Skeletal muscle satellite cell (primary cell): ENCODE data around the gene RET.

Experiments used
- H3K27me3 ChIP-seq: 2 replicates; pipeline ENCODE4 v1.7.0; 2013; ENCODE audit warnings: low read length; ENCODE audit not compliant: control insufficient read depth, insufficient read depth
- H3K36me3 ChIP-seq: 2 replicates; pipeline ENCODE4 v1.7.0; 2013; ENCODE audit warnings: mild to moderate bottlenecking, control low read depth, low read length; ENCODE audit not compliant: insufficient read depth
- H3K4me1 ChIP-seq: 2 replicates; pipeline ENCODE4 v1.7.0; 2013; ENCODE audit warnings: low read length; ENCODE audit not compliant: control insufficient read depth, insufficient read depth
- H3K4me2 ChIP-seq: 2 replicates; pipeline ENCODE4 v1.7.0; 2013; ENCODE audit warnings: mild to moderate bottlenecking, low read length
- H3K4me3 ChIP-seq: 2 replicates; pipeline ENCODE4 v1.7.0; 2013; ENCODE audit warnings: low read length
- H3K9ac ChIP-seq: 2 replicates; pipeline ENCODE4 v1.7.0; 2013; ENCODE audit warnings: mild to moderate bottlenecking, low read depth, low read length, moderate library complexity
- H3K9me3 ChIP-seq: replicated peaks from 2 replicates; pipeline ENCODE4 v1.7.0; 2013; ENCODE audit warnings: mild to moderate bottlenecking, control low read depth, low read length

The RET gene

GRCh38 chr10:43128331-43128730 is 51.5 kb downstream of the RET start:
- no peak overlapping the region for H3K4me2 ChIP-seq
- no peak overlapping the region for H3K9ac ChIP-seq
- peaks cover 18% of the 10 kb centered on the region for H3K4me1 ChIP-seq
- H3K36me3 ChIP-seq, result no peaks in the 10 kb centered on the region
- H3K9me3 ChIP-seq, result no peaks in the 10 kb centered on the region
- no peak overlapping the region for H3K4me3 ChIP-seq
- peaks cover 13% of the 10 kb centered on the region for H3K27me3 ChIP-seq

DNA sequence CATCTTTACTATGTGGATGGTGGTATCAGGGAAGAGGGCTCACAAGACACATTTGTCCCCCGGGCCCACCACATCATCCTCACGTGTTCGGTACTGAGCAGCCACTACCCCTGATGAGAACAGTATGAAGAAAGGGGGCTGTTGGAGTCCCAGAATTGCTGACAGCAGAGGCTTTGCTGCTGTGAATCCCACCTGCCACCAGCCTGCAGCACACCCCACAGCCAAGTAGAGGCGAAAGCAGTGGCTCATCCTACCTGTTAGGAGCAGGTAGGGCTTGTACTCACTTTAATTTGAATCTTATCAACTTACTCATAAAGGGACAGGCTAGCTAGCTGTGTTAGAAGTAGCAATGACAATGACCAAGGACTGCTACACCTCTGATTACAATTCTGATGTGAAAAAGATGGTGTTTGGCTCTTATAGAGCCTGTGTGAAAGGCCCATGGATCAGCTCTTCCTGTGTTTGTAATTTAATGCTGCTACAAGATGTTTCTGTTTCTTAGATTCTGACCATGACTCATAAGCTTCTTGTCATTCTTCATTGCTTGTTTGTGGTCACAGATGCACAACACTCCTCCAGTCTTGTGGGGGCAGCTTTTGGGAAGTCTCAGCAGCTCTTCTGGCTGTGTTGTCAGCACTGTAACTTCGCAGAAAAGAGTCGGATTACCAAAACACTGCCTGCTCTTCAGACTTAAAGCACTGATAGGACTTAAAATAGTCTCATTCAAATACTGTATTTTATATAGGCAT is 52.3 kb downstream of the RET start:
- Histone ChIP-seq H3K4me1 (peaks cover 18% of the 10 kb centered on the region), H3K4me2 (peak overlapping the region; percentile 66), H3K27me3 (peaks cover 9% of the 10 kb centered on the region), H3K9ac (peak overlapping the region; percentile 52), H3K4me3 (peak overlapping the region; percentile 32), H3K36me3 (no peaks in the 10 kb centered on the region), H3K9me3 (no peaks in the 10 kb centered on the region)

DNA sequence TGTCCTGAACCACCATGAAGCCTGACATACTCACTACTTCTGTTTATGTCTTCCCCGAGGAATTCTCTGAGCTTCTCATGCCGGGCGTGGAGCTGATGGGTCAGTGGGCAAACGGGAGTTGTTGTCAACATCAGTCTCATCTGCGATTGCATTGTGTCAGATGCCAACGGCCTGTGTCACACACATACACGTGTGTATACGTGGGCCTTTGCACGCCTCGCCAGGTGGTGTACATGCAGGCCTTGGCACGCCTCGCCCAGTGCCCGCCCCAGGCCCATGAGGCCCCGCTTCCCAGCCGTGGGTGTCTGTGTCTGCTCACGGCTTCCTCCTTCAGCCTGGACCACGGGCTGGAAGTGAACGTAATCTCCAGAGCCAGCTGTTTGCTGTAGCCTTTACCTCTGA is 53.9 kb downstream of the RET start:
- Histone ChIP-seq H3K27me3 (peaks cover 4% of the 10 kb centered on the region), H3K36me3 (no peaks in the 10 kb centered on the region), H3K4me1 (peaks cover 18% of the 10 kb centered on the region), H3K9ac (no peak overlapping the region), H3K4me2 (no peak overlapping the region), H3K9me3 (no peaks in the 10 kb centered on the region), H3K4me3 (no peak overlapping the region)

- H3K9ac ChIP-seq, result no peak overlapping the region
- no peak overlapping the region for H3K4me3 ChIP-seq
- no peaks in the 10 kb centered on the region for H3K9me3 ChIP-seq
- no peak overlapping the region for H3K4me2 ChIP-seq
- peaks cover 4% of the 10 kb centered on the region for H3K27me3 ChIP-seq
- H3K36me3 ChIP-seq, result no peaks in the 10 kb centered on the region
- peaks cover 18% of the 10 kb centered on the region for H3K4me1 ChIP-seq
Measured at GRCh38 chr10:43131256-43131655, 54.4 kb downstream of the RET start.

DNA sequence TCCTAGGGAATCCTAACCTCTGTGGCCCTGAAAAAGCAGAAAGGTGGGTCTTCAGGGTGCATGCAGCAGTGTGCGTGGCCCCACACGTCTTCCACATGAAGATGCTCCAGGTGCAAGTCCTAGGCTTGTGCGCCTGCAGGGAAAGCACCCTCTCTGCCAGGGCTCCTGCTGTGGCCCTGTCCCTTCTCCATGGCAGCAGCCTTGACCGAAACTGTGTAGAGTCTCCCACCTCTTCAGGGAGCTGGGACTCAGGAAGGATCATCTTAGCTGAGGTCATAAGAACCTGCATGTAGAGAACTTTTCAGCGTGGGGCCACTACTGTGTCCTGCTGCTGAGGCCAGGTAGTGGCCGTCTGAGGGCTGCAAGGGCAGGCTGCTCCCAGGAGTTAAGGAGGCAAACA is 55.0 kb downstream of the RET start:
- no peak overlapping the region for H3K9ac ChIP-seq
- H3K36me3 ChIP-seq, result no peaks in the 10 kb centered on the region
- no peaks in the 10 kb centered on the region for H3K9me3 ChIP-seq
- peaks cover 4% of the 10 kb centered on the region for H3K27me3 ChIP-seq
- peaks cover 23% of the 10 kb centered on the region for H3K4me1 ChIP-seq
- H3K4me2 ChIP-seq, result no peak overlapping the region
- H3K4me3 ChIP-seq, result no peak overlapping the region

GRCh38 chr10:43132867-43133787 is 56.3 kb downstream of the RET start:
- no peaks in the 10 kb centered on the region for H3K27me3 ChIP-seq
- H3K36me3 ChIP-seq, result no peaks in the 10 kb centered on the region
- H3K4me3 ChIP-seq, result no peak overlapping the region
- H3K9ac ChIP-seq, result no peak overlapping the region
- H3K4me1 ChIP-seq, result peaks cover 25% of the 10 kb centered on the region
- no peaks in the 10 kb centered on the region for H3K9me3 ChIP-seq
- no peak overlapping the region for H3K4me2 ChIP-seq

- Histone ChIP-seq H3K9me3 (no peaks in the 10 kb centered on the region), H3K4me2 (no peak overlapping the region), H3K4me3 (no peak overlapping the region), H3K9ac (no peak overlapping the region), H3K4me1 (peaks cover 14% of the 10 kb centered on the region), H3K36me3 (no peaks in the 10 kb centered on the region), H3K27me3 (no peaks in the 10 kb centered on the region)
Measured at GRCh38 chr10:43134126-43134905, 57.4 kb downstream of the RET start.

DNA sequence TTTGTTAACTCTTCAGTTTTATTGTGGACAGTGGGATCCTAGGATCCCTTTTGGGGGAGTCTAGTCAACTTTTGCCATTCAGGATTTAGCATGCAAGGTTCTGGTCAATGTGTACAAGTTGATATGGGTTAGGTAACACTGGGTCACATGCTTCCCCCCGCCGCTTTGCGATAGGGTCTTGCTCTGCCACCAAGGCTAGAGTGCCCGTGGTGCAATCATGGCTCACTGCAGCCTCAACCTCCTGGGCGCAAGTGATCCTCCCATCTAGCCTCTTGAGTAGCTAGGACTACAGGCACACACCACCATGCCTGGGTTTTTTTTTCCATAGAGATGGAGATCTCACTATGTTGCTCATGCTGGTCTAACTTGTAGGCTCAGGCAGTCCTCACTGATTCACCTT is 58.2 kb downstream of the RET start:
- Histone ChIP-seq H3K9me3 (no peaks in the 10 kb centered on the region), H3K4me3 (no peak overlapping the region), H3K36me3 (no peaks in the 10 kb centered on the region), H3K9ac (no peak overlapping the region), H3K27me3 (no peaks in the 10 kb centered on the region), H3K4me1 (peaks cover 12% of the 10 kb centered on the region), H3K4me2 (no peak overlapping the region)

DNA sequence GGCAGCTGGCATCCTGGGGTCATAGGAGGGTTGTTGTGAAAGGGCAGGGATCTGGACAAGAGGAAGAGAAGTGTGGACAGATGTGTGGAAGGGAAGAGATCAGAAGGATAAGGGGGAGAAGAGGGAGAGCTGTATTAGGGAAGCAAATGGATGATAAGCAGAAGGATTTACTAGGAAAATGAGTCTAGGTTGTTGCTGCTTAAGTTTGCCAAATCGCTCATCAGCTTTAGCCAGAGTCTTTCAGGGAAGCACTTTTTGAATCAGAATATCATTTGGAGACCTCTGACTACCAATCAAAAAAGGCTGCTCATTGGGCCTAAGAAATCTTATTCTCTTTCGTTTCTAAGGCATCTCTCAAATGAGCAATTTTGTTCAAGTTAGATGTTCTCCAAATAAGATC is 58.8 kb downstream of the RET start:
- no peaks in the 10 kb centered on the region for H3K27me3 ChIP-seq
- H3K4me3 ChIP-seq, result no peak overlapping the region
- H3K9ac ChIP-seq, result no peak overlapping the region
- H3K9me3 ChIP-seq, result no peaks in the 10 kb centered on the region
- H3K4me1 ChIP-seq, result peaks cover 15% of the 10 kb centered on the region
- no peak overlapping the region for H3K4me2 ChIP-seq
- H3K36me3 ChIP-seq, result no peaks in the 10 kb centered on the region

DNA sequence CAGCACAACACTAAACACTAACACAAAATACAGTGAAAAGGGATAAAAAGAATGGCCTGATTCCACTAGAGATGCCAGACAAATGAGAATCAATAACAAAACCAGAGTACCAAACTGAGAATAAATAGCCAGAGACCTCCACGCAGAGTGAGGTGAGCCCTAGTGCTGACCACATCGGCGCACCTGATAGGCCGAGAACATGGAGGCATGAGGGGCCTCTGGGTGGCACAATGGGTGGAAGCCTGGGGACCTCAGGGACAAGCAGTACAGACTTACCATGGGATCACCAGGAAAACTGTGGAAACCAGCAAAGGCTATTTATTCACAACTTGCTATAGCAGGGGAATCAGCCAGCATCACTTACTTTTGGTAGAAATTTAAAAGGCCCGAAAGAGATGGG is 59.6 kb downstream of the RET start:
- Histone ChIP-seq H3K27me3 (no peaks in the 10 kb centered on the region), H3K4me3 (peak overlapping the region; percentile 81), H3K9me3 (no peaks in the 10 kb centered on the region), H3K4me1 (peaks cover 20% of the 10 kb centered on the region), H3K4me2 (peak overlapping the region; percentile 95), H3K9ac (no peak overlapping the region), H3K36me3 (no peaks in the 10 kb centered on the region)

DNA sequence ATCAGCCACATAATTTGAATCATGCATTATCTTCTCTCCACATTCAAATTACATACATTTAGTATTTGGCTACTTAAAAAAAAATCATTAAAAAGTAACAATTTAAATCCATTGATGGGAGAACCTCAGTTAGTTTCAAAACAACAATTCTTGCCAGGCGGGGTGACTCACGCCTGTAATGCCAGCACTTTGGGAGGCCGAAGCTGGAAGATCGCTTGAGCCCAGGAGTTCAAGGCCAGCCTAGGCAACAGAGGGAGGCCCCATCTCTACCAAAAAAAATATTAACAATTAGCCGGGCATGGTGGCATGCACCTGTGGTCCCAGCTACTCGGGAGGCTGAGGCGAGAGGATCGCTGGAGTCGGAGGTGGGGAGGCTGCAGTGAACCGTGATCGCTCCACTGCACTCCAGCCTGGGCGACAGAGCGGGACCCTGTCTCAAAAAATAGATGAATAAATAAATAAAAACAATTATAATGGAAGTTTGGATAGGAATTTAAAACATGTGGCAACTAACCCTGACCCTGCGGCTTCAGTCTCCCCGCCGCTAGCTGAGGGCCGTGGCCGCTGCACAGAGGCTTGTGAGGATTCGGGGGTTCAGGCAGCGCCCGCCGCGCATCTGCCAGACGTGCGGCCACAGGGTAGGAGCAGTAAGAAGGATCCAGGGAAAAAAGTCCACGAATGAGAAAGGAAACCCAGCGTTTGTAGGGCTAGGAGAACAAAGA is 60.3 kb downstream of the RET start:
- no peaks in the 10 kb centered on the region for H3K27me3 ChIP-seq
- peak overlapping the region; percentile 81 for H3K4me3 ChIP-seq
- H3K4me2 ChIP-seq, result peak overlapping the region; percentile 95
- no peaks in the 10 kb centered on the region for H3K9me3 ChIP-seq
- H3K9ac ChIP-seq, result peak overlapping the region; percentile 99
- peaks cover 26% of the 10 kb centered on the region for H3K4me1 ChIP-seq
- H3K36me3 ChIP-seq, result no peaks in the 10 kb centered on the region
